Mesodermal cell (in vitro differentiated cells): ENCODE data around the gene RPLP2.

Experiments used
- H3K27ac ChIP-seq: 2 replicates; pipeline ENCODE4 v1.7.0; 2013; ENCODE audit warnings: mild to moderate bottlenecking, low read depth, low read length, moderate library complexity; ENCODE audit not compliant: severe bottlenecking
- H3K36me3 ChIP-seq: 2 replicates; pipeline ENCODE4 v1.7.1; 2013; ENCODE audit warnings: mild to moderate bottlenecking, low read length, moderate library complexity; ENCODE audit not compliant: control insufficient read depth, insufficient read depth
- H3K4me1 ChIP-seq: one replicate; pipeline ENCODE4 v1.7.1; 2013; ENCODE audit warnings: mild to moderate bottlenecking, low read length; ENCODE audit not compliant: insufficient read depth, control insufficient read depth, poor library complexity, severe bottlenecking
- H3K4me3 ChIP-seq: 2 replicates; pipeline ENCODE4 v1.7.0; 2013; ENCODE audit warnings: low read length, control low read depth, mild to moderate bottlenecking; ENCODE audit not compliant: insufficient read depth, poor library complexity, severe bottlenecking; ENCODE audit errors: extremely low read depth
- H3K9me3 ChIP-seq: 2 replicates; pipeline ENCODE4 v1.7.1; 2013; ENCODE audit warnings: mild to moderate bottlenecking, low read length, moderate library complexity; ENCODE audit not compliant: control insufficient read depth
- WGBS, 2 experiments: methylation state at CpG; one replicate each; pipeline ENCODE4 v1.1.5; 2013; ENCODE audit warnings: missing lambda C conversion rate in 2 of 2; ENCODE audit not compliant: insufficient coverage in 2 of 2; 5-methylcytosine and 5-hydroxymethylcytosine counted together

RPLP2 gene

DNA sequence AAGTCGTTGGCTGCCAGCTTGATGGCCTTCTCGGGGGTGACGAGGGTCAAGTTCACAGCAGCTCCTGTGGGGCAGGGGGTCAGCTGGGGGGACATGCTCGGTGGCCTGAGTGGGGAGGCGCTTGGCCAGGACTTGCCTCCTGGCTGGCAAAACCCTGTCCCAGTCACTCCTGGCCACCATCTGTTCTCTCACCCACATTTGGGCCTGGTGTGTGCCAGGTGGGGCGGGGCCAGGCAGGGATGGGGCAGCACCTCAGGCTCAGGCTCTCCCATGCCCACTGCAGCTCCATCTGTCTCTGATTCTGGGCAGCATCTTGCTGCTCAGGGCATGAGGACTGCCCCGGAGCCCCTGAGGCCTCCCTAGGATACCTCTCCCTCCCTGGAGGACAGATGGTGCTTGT, 16.2 kb upstream of the RPLP2 start:
- peaks cover 24% of the 10 kb centered on the region for H3K36me3 ChIP-seq
- WGBS, 2 experiments: 80 to 84% methylated on average over 5 of the region's 7 CpGs
- H3K4me1 ChIP-seq: peaks cover 19% of the 10 kb centered on the region
- H3K9me3 ChIP-seq: no peaks in the 10 kb centered on the region
- H3K27ac ChIP-seq: no peak overlapping the region
- no peak overlapping the region for H3K4me3 ChIP-seq

DNA sequence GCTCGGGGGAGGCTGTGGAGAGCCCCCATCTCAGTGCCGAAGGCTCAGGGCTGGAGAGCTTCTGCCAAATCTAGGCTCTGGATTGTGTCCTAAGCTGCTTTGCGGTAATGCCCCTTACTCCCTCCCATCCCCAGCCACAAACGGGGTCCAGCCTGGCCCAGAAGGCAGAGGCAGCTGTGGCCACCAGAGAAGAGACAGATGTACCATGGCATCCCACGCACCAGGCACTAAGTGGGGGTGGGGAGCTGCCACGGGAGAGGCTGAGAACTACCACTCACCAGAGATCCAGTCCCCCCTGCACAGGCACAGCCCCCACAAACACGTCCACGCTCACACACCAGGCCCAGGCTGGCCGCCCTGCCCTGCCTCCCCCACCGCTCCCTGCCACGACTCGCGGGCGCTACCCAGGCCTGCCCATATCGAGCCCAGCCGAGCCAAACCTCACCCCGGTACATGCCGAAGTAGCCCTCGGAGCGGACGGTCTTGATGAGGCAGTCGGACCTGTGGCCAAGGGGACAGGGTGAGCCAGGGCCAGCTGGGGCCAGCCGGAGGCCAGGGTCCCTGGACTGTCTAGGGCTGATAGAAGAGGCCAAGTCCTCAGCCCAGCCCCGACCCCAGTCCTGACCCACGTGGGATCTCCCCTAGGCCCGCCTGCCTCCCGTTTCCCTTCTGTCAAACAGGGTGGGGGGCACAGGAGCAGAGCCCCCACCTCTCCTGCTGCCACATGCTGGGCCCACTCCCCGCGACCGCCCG, 15.6 kb upstream of the RPLP2 start:
- no peaks in the 10 kb centered on the region for H3K9me3 ChIP-seq
- WGBS, 2 experiments: 91 to 98% methylated on average over 26 to 29 of the region's 31 CpGs
- H3K4me3 ChIP-seq: no peak overlapping the region
- no peak overlapping the region for H3K27ac ChIP-seq
- peaks cover 28% of the 10 kb centered on the region for H3K36me3 ChIP-seq
- peaks cover 19% of the 10 kb centered on the region for H3K4me1 ChIP-seq

- Histone ChIP-seq H3K27ac (no peak overlapping the region), H3K9me3 (no peaks in the 10 kb centered on the region), H3K4me3 (no peak overlapping the region), H3K36me3 (peaks cover 34% of the 10 kb centered on the region), H3K4me1 (peaks cover 19% of the 10 kb centered on the region)
- 93 to 95% methylated on average over 24 to 26 of the region's 38 CpGs for WGBS, 2 experiments
Observed at GRCh38 chr11:794766-795633, 14.8 kb upstream of the RPLP2 start.

DNA sequence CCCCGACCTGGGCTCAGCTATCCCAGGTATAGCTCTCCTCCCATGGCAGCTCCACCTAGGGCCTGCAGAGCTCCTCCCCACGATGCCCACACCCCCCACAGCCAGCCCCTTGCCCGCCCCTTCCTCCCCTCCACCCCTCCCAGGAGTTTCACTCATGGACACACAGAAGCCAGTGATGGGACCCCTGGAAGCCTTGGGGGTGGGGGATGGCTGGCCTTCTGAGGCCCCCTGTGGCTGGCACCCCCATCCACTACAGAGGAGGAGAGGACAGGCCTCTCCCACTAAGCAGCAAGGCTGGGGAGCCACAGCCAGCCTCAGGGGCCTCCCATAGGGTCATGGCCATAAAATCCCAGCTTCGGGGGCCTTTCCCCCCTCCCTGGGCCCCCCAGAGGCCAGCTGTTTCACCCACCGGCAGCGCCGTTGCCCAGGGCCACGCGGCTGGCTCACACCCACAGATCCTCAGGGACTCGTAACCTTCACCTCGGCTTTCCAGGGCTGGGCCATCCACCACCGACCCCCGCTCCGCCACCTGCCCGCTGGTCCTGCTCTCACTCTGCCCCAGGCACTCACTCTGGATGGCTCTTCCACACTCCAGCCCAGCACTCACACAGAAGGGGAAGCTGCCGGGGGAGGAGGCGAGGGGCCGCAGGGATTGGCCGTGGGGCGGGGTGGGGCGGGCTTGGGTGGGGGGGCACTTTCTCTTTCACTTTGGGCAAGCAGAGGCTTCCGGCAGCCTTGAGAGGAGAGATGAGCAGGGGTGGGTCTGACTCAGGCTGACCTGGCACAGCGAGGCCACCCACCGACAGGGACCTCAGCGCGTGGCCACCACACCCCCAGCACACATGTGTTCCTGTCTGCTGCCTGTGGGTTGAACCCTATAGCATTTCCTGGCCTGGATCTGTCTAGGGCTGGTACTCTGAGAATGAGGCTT, 13.9 kb upstream of the RPLP2 start:
- H3K36me3 ChIP-seq: peaks cover 43% of the 10 kb centered on the region
- H3K4me1 ChIP-seq: peaks cover 13% of the 10 kb centered on the region
- 59 to 60% methylated on average over 4 to 16 of the region's 26 CpGs for WGBS, 2 experiments
- H3K27ac ChIP-seq: no peak overlapping the region
- H3K4me3 ChIP-seq: peak overlapping the region; percentile 71
- H3K9me3 ChIP-seq: no peaks in the 10 kb centered on the region

DNA sequence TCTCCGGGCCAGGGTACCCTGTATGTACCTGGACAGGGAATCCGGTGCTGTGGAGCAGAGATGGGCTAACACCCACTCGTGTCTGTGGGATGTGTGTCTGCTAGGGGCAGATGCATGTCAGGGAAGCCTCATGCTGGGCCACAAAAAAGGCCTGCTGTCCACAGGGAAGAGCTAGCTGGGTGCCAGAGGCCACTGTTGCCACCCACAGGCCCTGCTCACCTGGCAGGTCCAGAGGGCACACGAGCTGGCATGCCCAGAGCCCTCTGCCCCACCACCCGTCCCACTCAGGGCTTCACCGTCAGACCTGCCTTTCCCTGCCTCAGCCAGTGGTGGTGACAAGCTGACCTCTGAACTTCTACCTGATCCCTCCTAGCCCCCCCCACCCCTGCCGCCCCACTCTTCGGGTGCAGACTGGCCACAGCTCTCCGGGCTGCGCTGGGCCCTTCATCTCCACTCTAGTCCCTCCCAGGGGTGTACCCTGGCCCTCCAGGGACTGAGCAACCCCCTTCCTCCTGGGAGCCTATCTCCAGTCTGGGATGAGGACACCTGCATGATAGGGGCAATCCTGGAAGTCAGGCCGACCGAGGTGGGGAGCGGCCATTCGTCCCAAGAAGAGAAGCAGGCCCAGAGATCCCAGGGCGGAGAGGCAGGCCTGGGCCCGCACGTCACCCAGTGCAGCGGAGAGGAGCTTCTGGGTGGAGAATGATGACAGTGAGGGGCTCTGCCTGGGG, 13.0 kb upstream of the RPLP2 start:
- H3K27ac ChIP-seq: peak overlapping the region; percentile 88
- peak overlapping the region; percentile 71 for H3K4me3 ChIP-seq
- H3K9me3 ChIP-seq: no peaks in the 10 kb centered on the region
- WGBS, 2 experiments: 47 to 51% methylated on average over 17 to 18 of the region's 18 CpGs
- peaks cover 51% of the 10 kb centered on the region for H3K36me3 ChIP-seq
- H3K4me1 ChIP-seq: peaks cover 13% of the 10 kb centered on the region

- Histone ChIP-seq H3K4me1 (peaks cover 13% of the 10 kb centered on the region), H3K4me3 (peak overlapping the region; percentile 71), H3K36me3 (peaks cover 51% of the 10 kb centered on the region), H3K9me3 (no peaks in the 10 kb centered on the region), H3K27ac (peak overlapping the region; percentile 88)
- WGBS, 2 experiments: 0% methylated on average over 43 to 55 of the region's 57 CpGs
Observed at GRCh38 chr11:797296-798092, 12.3 kb upstream of the RPLP2 start.

DNA sequence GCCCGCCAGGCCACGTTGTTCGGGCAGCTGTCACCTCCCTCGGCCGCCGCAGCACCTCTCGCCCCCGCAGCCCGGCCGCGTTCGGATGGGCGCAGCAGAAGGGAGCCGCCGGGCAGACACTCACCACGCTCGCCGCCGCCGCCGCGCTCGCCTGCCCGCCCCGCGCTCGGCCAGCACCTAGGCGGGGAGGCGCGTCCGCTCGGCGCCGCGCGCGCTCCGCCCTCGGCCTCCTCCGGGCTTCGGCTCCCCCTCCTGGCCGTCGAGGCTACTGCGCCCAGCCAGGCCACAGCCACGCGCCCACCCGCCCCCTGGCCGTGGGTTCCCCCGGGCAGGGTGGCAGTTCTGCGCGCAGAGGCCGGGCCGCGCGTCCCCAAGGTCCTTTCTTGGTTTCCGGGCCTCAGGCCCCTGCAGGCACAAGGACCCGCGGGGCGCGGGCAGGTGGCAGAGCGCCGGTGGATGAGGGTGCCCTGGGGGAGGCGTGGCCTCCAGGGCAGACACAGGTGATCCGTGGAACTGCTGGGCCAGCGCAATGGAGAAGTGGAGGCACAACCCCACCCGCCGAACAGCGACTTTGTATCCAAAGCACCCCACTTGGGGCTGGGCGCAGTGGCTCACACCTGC, 11.6 kb upstream of the RPLP2 start, which contains the start of gene SLC25A22:
Gene SLC25A22 (minus strand): TSS at position 189 of the 621 bp plus-strand sequence. CDS start 3,275 bp downstream, outside the sequence.
- Histone ChIP-seq H3K27ac (peak within 1 kb of the TSS; percentile 88), H3K9me3 (no peaks in the 10 kb centered on the region), H3K4me1 (peaks cover 15% of the 10 kb centered on the region), H3K4me3 (peak within 1 kb of the TSS; percentile 71), H3K36me3 (peaks cover 48% of the 10 kb centered on the region)
- WGBS, 2 experiments: 7 to 9% methylated on average over 54 to 69 of the region's 69 CpGs

DNA sequence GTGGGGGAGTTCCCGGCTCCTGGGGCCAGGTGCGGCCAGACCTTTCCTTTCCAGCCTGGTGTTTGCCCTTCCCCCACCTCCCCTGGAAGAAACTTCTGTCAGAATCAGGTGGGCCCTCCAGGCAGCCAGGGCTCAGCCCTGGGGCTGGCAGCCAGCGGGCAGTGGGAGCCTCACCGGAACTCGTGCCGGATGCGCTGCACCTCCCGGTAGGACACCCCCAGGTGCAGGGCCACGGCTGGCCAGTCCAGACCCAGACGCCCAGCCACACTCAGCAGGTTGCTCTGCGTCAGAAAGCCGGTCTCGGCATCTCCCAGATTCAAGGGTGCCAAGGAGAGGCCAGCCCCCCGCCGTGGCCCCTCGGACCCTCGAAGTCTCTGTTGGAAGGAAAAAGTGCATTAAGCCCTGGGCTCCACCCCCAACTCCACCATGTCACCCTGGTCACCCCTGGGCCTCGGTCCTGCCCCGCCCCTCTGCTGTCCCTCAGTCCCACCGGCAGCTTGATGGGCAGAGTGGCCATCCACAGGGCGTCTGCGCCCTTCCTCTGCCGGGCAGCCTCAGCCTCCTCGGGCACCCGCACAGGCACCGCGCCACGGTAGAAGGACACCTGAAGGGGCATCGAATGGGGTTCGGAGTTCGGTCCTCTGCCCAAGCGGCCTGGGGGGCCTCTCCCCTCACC, 10.0 kb upstream of the RPLP2 start:
- no peak overlapping the region for H3K27ac ChIP-seq
- WGBS, 2 experiments: 96 to 97% methylated on average over 27 to 28 of the region's 32 CpGs
- H3K4me3 ChIP-seq: no peak overlapping the region
- H3K9me3 ChIP-seq: no peaks in the 10 kb centered on the region
- peaks cover 28% of the 10 kb centered on the region for H3K4me1 ChIP-seq
- H3K36me3 ChIP-seq: peaks cover 36% of the 10 kb centered on the region

GRCh38 chr11:800473-800872, 9.3 kb upstream of the RPLP2 start:
- Histone ChIP-seq H3K36me3 (peaks cover 36% of the 10 kb centered on the region), H3K4me1 (peaks cover 28% of the 10 kb centered on the region), H3K27ac (no peak overlapping the region), H3K4me3 (no peak overlapping the region), H3K9me3 (no peaks in the 10 kb centered on the region)
- 95 to 97% methylated on average over 22 to 28 of the region's 30 CpGs for WGBS, 2 experiments
